ENCODE measurements around the gene CENPU. TPM values are rescaled to one million over a fixed set of nuclear protein-coding genes. Genes with fewer than 3 reads are reported as not detected.
"Not testable (repeated sequence)": the region's sequence is repeated elsewhere in the genome, so short reads cannot be mapped to it uniquely, and the experiment has no call there.

Gene CENPU
- total RNA-seq, 4 donors from 2014 or later = 1.5 to 5.6 (median 4.1) TPM

- Histone ChIP-seq H3K9me3 (no peaks in the 10 kb centered on the region), H3K4me3 (no peak overlapping the region), H3K4me1 (peaks cover 1 to 5% (median 2%) of the 10 kb centered on the region in 4 donors), H3K36me3 (no peaks in the 10 kb centered on the region), H3K27me3 (no peaks in the 10 kb centered on the region), H3K27ac (no peak overlapping the region)
- DNase-seq = no peak
- TF ChIP-seq POLR2A (IDR thresholded peaks at IDR 0.05) = no peak
- no peak for TF ChIP-seq CTCF (IDR thresholded peaks at IDR 0.05)
- no peak for TF ChIP-seq POLR2AphosphoS5 (IDR thresholded peaks at IDR 0.05)
- no peak for TF ChIP-seq EP300 (IDR thresholded peaks at IDR 0.05; ENCODE audit: low read depth)
- in situ Hi-C loops (cut with MboI; ENCODE audit: low pct_ligation_motif_present in 1 of 4, low pct_unique_long_range_greater_than_20kb in 1 of 4, low sequenced_read_pairs in 3 of 4) = loop anchor here in 2 of 4 donors (10.0 to 25.0 kb wide), 2 partner anchors 246 to 264 kb away; no protein-coding TSS in a partner anchor
- 97% methylated on average over 20 of the region's 20 CpGs; no CpG with 5 or more reads in 1 of the 2 donors for WGBS, 2 donors (ENCODE audit: low coverage in 1 of 2)
- intact Hi-C loops (cut with DNase I; ENCODE audit: low total_unique reads) = loop anchor here (10.0 kb wide), 1 partner anchor 394 kb away; no protein-coding TSS in a partner anchor
These were observed 7.1 kb upstream of the CENPU start for GRCh38 chr4:184740980-184741391.

GRCh38 chr4:184739575-184739974 lies 5.7 kb upstream of the CENPU start:
- H3K27ac ChIP-seq; H3K4me3 ChIP-seq; DNase-seq; H3K36me3 ChIP-seq; H3K4me1 ChIP-seq; intact Hi-C loops (cut with DNase I; ENCODE audit: low total_unique reads); H3K27me3 ChIP-seq; H3K9me3 ChIP-seq: not testable (repeated sequence)
- in situ Hi-C loops (cut with MboI; ENCODE audit: low pct_ligation_motif_present in 1 of 4, low pct_unique_long_range_greater_than_20kb in 1 of 4, low sequenced_read_pairs in 3 of 4) = loop anchor here in 1 of 4 donors (25.0 kb wide), 1 partner anchor 248 kb away; no protein-coding TSS in a partner anchor
- 72% methylated on average over 1 of the region's 1 CpG; no CpG with 5 or more reads in 1 of the 2 donors for WGBS, 2 donors (ENCODE audit: low coverage in 1 of 2)

- intact Hi-C loops (cut with DNase I; ENCODE audit: low total_unique reads) (no loop called here), in situ Hi-C loops (cut with MboI; ENCODE audit: low pct_ligation_motif_present in 1 of 4, low pct_unique_long_range_greater_than_20kb in 1 of 4, low sequenced_read_pairs in 3 of 4) (loop anchor here in 1 of 4 donors (25.0 kb wide), 1 partner anchor 253 kb away; no protein-coding TSS in a partner anchor)
- Histone ChIP-seq H3K27me3 (no peaks in the 10 kb centered on the region), H3K9me3 (no peaks in the 10 kb centered on the region), H3K36me3 (no peaks in the 10 kb centered on the region), H3K4me3 (peak overlapping the region in 3 of 4 donors; percentile 53 to 74 (median 70)), H3K4me1 (peaks cover 0 to 22% (median 8%) of the 10 kb centered on the region in 4 donors), H3K27ac (peak overlapping the region; percentile 69 to 79 (median 74))
- 28 to 35% methylated on average over 6 of the region's 6 CpGs for WGBS, 2 donors (ENCODE audit: low coverage in 1 of 2)
- no peak for TF ChIP-seq EP300 (IDR thresholded peaks at IDR 0.05; ENCODE audit: low read depth)
- no peak for TF ChIP-seq POLR2A (IDR thresholded peaks at IDR 0.05)
- TF ChIP-seq CTCF (IDR thresholded peaks at IDR 0.05) = no peak
- TF ChIP-seq POLR2AphosphoS5 (IDR thresholded peaks at IDR 0.05) = no peak
- no peak for DNase-seq
These were observed 862 bp upstream of the CENPU start for GRCh38 chr4:184734758-184735157.

- Histone ChIP-seq H3K4me1 (peaks cover 0 to 26% (median 8%) of the 10 kb centered on the region in 4 donors), H3K27ac (no peak overlapping the region), H3K36me3 (no peaks in the 10 kb centered on the region), H3K9me3 (no peaks in the 10 kb centered on the region), H3K4me3 (no peak overlapping the region), H3K27me3 (no peaks in the 10 kb centered on the region)
- in situ Hi-C loops (cut with MboI; ENCODE audit: low pct_ligation_motif_present in 1 of 4, low pct_unique_long_range_greater_than_20kb in 1 of 4, low sequenced_read_pairs in 3 of 4) (loop anchor here in 1 of 4 donors (25.0 kb wide), 1 partner anchor 255 kb away; no protein-coding TSS in a partner anchor), intact Hi-C loops (cut with DNase I; ENCODE audit: low total_unique reads) (no loop called here)
- DNase-seq = no peak
- 47 to 49% methylated on average over 4 of the region's 4 CpGs for WGBS, 2 donors (ENCODE audit: low coverage in 1 of 2)
- no peak for TF ChIP-seq POLR2AphosphoS5 (IDR thresholded peaks at IDR 0.05)
- no peak for TF ChIP-seq EP300 (IDR thresholded peaks at IDR 0.05; ENCODE audit: low read depth)
- TF ChIP-seq POLR2A (IDR thresholded peaks at IDR 0.05) = no peak
- TF ChIP-seq CTCF (IDR thresholded peaks at IDR 0.05) = no peak
These were observed 1.8 kb downstream of the CENPU start for GRCh38 chr4:184732126-184732525.

All from transverse colon (tissue), 4 donors.